ENCODE measurements around the gene SPSB1.

Gene SPSB1

DNA sequence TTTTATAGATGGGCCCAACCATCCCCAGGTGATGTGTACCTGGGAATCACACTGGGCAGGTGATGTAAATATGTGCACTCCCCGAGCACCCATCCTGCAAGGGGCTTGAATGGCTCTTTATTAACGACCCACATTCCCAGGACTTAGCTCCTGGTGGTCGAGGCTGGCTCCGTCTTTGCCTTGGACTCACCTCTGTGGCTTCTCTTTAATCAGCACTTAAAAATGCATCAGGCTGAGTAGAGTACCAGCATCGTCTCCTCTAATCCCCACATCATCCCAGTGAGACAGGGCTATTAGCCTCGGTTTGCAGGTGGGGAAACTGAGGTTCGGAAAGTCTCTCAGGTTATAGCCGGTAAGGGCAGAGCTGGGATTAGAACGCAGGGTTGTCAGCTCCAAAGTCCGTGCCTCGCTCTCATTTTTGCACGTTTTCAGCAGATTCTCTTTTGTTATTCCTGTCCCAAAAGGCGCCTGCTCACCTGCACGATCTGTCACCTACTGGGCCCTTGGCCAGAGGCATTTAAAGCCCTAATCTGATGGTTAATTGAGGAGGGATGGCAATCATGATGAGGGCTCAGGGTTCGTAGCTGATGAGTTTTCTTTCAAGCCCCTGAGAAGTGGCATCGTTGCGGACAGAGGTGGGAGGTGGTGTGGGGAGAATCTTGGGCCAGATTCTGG lies 29.4 kb downstream of the SPSB1 start:
- no peak overlapping the region for H3K14ac ChIP-seq (ENCODE audit: low read length)
- peaks cover 26 to 56% of the 10 kb centered on the region in 2 experiments for H3K4me1 ChIP-seq (ENCODE audit: control insufficient read depth in 1 of 2, insufficient read depth in 2 of 2, low read length in 2 of 2)
- H4K12ac ChIP-seq (ENCODE audit: low read depth, low read length): no peak overlapping the region
- H3K4me3 ChIP-seq (ENCODE audit: low read depth, low read length): no peak overlapping the region
- no peak overlapping the region for H3K4me2 ChIP-seq (ENCODE audit: low read length)
- no peak overlapping the region for H4K91ac ChIP-seq (ENCODE audit: low read depth, low read length)
- no peak overlapping the region for H3K18ac ChIP-seq (ENCODE audit: low read length)
- H2AK5ac ChIP-seq (ENCODE audit: low read length): no peak overlapping the region
- H3K23ac ChIP-seq (ENCODE audit: low read length): no peak overlapping the region
- no peak overlapping the region for H4K8ac ChIP-seq (ENCODE audit: low read depth, low read length)
- no peak overlapping the region for H3K27ac ChIP-seq (ENCODE audit: low read depth, low read length)
- H3K9ac ChIP-seq (ENCODE audit: low read length): no peak overlapping the region
- H2BK12ac ChIP-seq (ENCODE audit: low read length): no peak overlapping the region
- peaks cover 64 to 78% of the 10 kb centered on the region in 2 experiments for H3K36me3 ChIP-seq (ENCODE audit: control insufficient read depth in 1 of 2, insufficient read depth in 2 of 2, low read length in 2 of 2)
- no CpG with 5 or more reads among the region's 17 CpGs for WGBS (ENCODE audit: extremely low coverage, insufficient coverage, insufficient read length)
- no peaks in the 10 kb centered on the region for H3K27me3 ChIP-seq (ENCODE audit: insufficient read depth, low read length)
- H3K79me1 ChIP-seq (ENCODE audit: low read length): no peaks in the 10 kb centered on the region
- peak overlapping the region; percentile 57 for H3K4ac ChIP-seq (ENCODE audit: low read depth, low read length)
- H3K79me2 ChIP-seq (ENCODE audit: control insufficient read depth, insufficient read depth, low read length, poor library complexity): peaks cover 72% of the 10 kb centered on the region
- DNase-seq: peak; percentile 75 to 91
- H2BK120ac ChIP-seq (ENCODE audit: insufficient read depth, low read length, poor library complexity): no peak overlapping the region
- H3K9me3 ChIP-seq (ENCODE audit: insufficient read depth, low read depth, low read length): no peaks in the 10 kb centered on the region
- H2BK5ac ChIP-seq (ENCODE audit: low read depth, low read length, poor library complexity): no peak overlapping the region
- H2AFZ ChIP-seq (ENCODE audit: insufficient read depth, low read length, poor library complexity): no peak overlapping the region

GRCh38 chr1:9322661-9323244 lies 30.1 kb downstream of the SPSB1 start:
- Histone ChIP-seq H3K4me2 (ENCODE audit: low read length) (no peak overlapping the region), H3K9me3 (ENCODE audit: insufficient read depth, low read depth, low read length) (peaks cover 2% of the 10 kb centered on the region), H3K4me3 (ENCODE audit: low read depth, low read length) (no peak overlapping the region), H3K36me3 (ENCODE audit: control insufficient read depth in 1 of 2, insufficient read depth in 2 of 2, low read length in 2 of 2) (peaks cover 68 to 81% of the 10 kb centered on the region in 2 experiments), H3K23ac (ENCODE audit: low read length) (no peak overlapping the region), H3K4me1 (ENCODE audit: control insufficient read depth in 1 of 2, insufficient read depth in 2 of 2, low read length in 2 of 2) (peaks cover 26 to 53% of the 10 kb centered on the region in 2 experiments), H4K12ac (ENCODE audit: low read depth, low read length) (no peak overlapping the region), H3K18ac (ENCODE audit: low read length) (peak overlapping the region; percentile 22), H4K8ac (ENCODE audit: low read depth, low read length) (no peak overlapping the region), H3K4ac (ENCODE audit: low read depth, low read length) (peak overlapping the region; percentile 89), H3K14ac (ENCODE audit: low read length) (no peak overlapping the region), H4K91ac (ENCODE audit: low read depth, low read length) (no peak overlapping the region), H2BK5ac (ENCODE audit: low read depth, low read length, poor library complexity) (no peak overlapping the region), H3K9ac (ENCODE audit: low read length) (no peak overlapping the region), H2BK12ac (ENCODE audit: low read length) (no peak overlapping the region), H3K27me3 (ENCODE audit: insufficient read depth, low read length) (no peaks in the 10 kb centered on the region), H3K79me1 (ENCODE audit: low read length) (no peaks in the 10 kb centered on the region), H3K79me2 (ENCODE audit: control insufficient read depth, insufficient read depth, low read length, poor library complexity) (peaks cover 71% of the 10 kb centered on the region), H3K27ac (ENCODE audit: low read depth, low read length) (no peak overlapping the region), H2AK5ac (ENCODE audit: low read length) (no peak overlapping the region), H2BK120ac (ENCODE audit: insufficient read depth, low read length, poor library complexity) (no peak overlapping the region), H2AFZ (ENCODE audit: insufficient read depth, low read length, poor library complexity) (no peak overlapping the region)
- DNase-seq: peak; percentile 91 to 92
- no CpG with 5 or more reads among the region's 27 CpGs for WGBS (ENCODE audit: extremely low coverage, insufficient coverage, insufficient read length)

- no peak overlapping the region for H2BK5ac ChIP-seq (ENCODE audit: low read depth, low read length, poor library complexity)
- H3K79me2 ChIP-seq (ENCODE audit: control insufficient read depth, insufficient read depth, low read length, poor library complexity): peaks cover 71% of the 10 kb centered on the region
- peak overlapping the region; percentile 9 for H3K18ac ChIP-seq (ENCODE audit: low read length)
- no peak overlapping the region for H3K27ac ChIP-seq (ENCODE audit: low read depth, low read length)
- H2AK5ac ChIP-seq (ENCODE audit: low read length): no peak overlapping the region
- H3K4ac ChIP-seq (ENCODE audit: low read depth, low read length): peak overlapping the region; percentile 93
- peaks cover 63 to 72% of the 10 kb centered on the region in 2 experiments for H3K36me3 ChIP-seq (ENCODE audit: control insufficient read depth in 1 of 2, insufficient read depth in 2 of 2, low read length in 2 of 2)
- H3K79me1 ChIP-seq (ENCODE audit: low read length): no peaks in the 10 kb centered on the region
- H3K27me3 ChIP-seq (ENCODE audit: insufficient read depth, low read length): no peaks in the 10 kb centered on the region
- no peak overlapping the region for H3K14ac ChIP-seq (ENCODE audit: low read length)
- H3K4me1 ChIP-seq (ENCODE audit: control insufficient read depth in 1 of 2, insufficient read depth in 2 of 2, low read length in 2 of 2): peaks cover 25 to 48% of the 10 kb centered on the region in 2 experiments
- no peak overlapping the region for H3K9ac ChIP-seq (ENCODE audit: low read length)
- no peak overlapping the region for H3K23ac ChIP-seq (ENCODE audit: low read length)
- peak in 1 of 2 donors; percentile 16 for DNase-seq
- WGBS (ENCODE audit: extremely low coverage, insufficient coverage, insufficient read length): no CpG with 5 or more reads among the region's 33 CpGs
- H2BK120ac ChIP-seq (ENCODE audit: insufficient read depth, low read length, poor library complexity): no peak overlapping the region
- H3K4me2 ChIP-seq (ENCODE audit: low read length): no peak overlapping the region
- H3K9me3 ChIP-seq (ENCODE audit: insufficient read depth, low read depth, low read length): peaks cover 2% of the 10 kb centered on the region
- no peak overlapping the region for H4K12ac ChIP-seq (ENCODE audit: low read depth, low read length)
- no peak overlapping the region for H4K8ac ChIP-seq (ENCODE audit: low read depth, low read length)
- H2BK12ac ChIP-seq (ENCODE audit: low read length): no peak overlapping the region
- no peak overlapping the region for H4K91ac ChIP-seq (ENCODE audit: low read depth, low read length)
- no peak overlapping the region for H3K4me3 ChIP-seq (ENCODE audit: low read depth, low read length)
- H2AFZ ChIP-seq (ENCODE audit: insufficient read depth, low read length, poor library complexity): no peak overlapping the region
Observed at GRCh38 chr1:9324246-9325096, 31.8 kb downstream of the SPSB1 start.

DNA sequence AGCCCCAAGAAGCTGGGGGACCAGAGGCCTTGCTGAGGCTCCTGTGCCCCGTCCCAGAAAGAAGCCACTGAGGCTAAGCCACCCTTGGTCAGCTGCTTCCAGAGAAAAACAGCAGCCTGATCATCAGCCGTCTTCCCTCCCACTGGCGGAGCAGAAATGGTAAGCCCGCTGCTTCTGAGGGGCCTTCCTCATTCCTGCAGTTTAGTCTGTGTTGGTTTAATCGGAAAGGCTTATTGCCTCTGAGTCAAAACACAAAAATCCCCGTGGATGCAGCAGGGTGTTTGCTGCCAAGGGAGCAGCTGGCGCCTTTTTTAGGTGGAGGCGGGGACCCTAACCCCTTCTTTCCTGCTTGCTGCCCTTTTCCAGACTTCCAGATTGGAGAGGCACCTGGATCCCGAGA lies 33.9 kb downstream of the SPSB1 start:
- Histone ChIP-seq H2BK12ac (ENCODE audit: low read length) (no peak overlapping the region), H3K4me1 (ENCODE audit: control insufficient read depth in 1 of 2, insufficient read depth in 2 of 2, low read length in 2 of 2) (peaks cover 7 to 28% of the 10 kb centered on the region in 2 experiments), H2BK5ac (ENCODE audit: low read depth, low read length, poor library complexity) (no peak overlapping the region), H3K18ac (ENCODE audit: low read length) (no peak overlapping the region), H3K4ac (ENCODE audit: low read depth, low read length) (peak overlapping the region; percentile 75), H3K9ac (ENCODE audit: low read length) (no peak overlapping the region), H3K36me3 (ENCODE audit: control insufficient read depth in 1 of 2, insufficient read depth in 2 of 2, low read length in 2 of 2) (peaks cover 59 to 61% of the 10 kb centered on the region in 2 experiments), H4K12ac (ENCODE audit: low read depth, low read length) (no peak overlapping the region), H3K27ac (ENCODE audit: low read depth, low read length) (no peak overlapping the region), H3K27me3 (ENCODE audit: insufficient read depth, low read length) (no peaks in the 10 kb centered on the region), H3K4me3 (ENCODE audit: low read depth, low read length) (no peak overlapping the region), H3K9me3 (ENCODE audit: insufficient read depth, low read depth, low read length) (peaks cover 2% of the 10 kb centered on the region), H2BK120ac (ENCODE audit: insufficient read depth, low read length, poor library complexity) (no peak overlapping the region), H4K91ac (ENCODE audit: low read depth, low read length) (no peak overlapping the region), H3K23ac (ENCODE audit: low read length) (no peak overlapping the region), H3K4me2 (ENCODE audit: low read length) (no peak overlapping the region), H3K79me2 (ENCODE audit: control insufficient read depth, insufficient read depth, low read length, poor library complexity) (peaks cover 63% of the 10 kb centered on the region), H3K79me1 (ENCODE audit: low read length) (no peaks in the 10 kb centered on the region), H2AFZ (ENCODE audit: insufficient read depth, low read length, poor library complexity) (no peak overlapping the region), H4K8ac (ENCODE audit: low read depth, low read length) (no peak overlapping the region), H2AK5ac (ENCODE audit: low read length) (no peak overlapping the region), H3K14ac (ENCODE audit: low read length) (no peak overlapping the region)
- WGBS (ENCODE audit: extremely low coverage, insufficient coverage, insufficient read length): no CpG with 5 or more reads among the region's 9 CpGs
- DNase-seq: peak in 1 of 2 donors; percentile 25
